HFF-Myc (cell line): ENCODE results near the gene ARL13B.
"Not testable (repeated sequence)": the region's sequence is repeated elsewhere in the genome, so short reads cannot be mapped to it uniquely, and the experiment has no call there.

Experiments
- DNase-seq: peaks from one replicate; pipeline ENCODE4 v3.0.0-alpha.2; 2011; ENCODE audit warnings: low read depth; ENCODE audit errors: extremely low read depth
- H3K4me3 ChIP-seq: replicated peaks from 2 replicates; pipeline ENCODE4 v1.5.1; 2011; ENCODE audit warnings: low read depth, mild to moderate bottlenecking, control low read depth, low read length
- TF ChIP-seq, protein P1 (sequence below): IDR thresholded peaks from 2 replicates; pipeline ENCODE4 v1.5.1; 2012; ENCODE audit warnings: mild to moderate bottlenecking, low read depth, low read length, control low read depth; ENCODE audit errors: missing control alignments

ARL13B gene

DNA sequence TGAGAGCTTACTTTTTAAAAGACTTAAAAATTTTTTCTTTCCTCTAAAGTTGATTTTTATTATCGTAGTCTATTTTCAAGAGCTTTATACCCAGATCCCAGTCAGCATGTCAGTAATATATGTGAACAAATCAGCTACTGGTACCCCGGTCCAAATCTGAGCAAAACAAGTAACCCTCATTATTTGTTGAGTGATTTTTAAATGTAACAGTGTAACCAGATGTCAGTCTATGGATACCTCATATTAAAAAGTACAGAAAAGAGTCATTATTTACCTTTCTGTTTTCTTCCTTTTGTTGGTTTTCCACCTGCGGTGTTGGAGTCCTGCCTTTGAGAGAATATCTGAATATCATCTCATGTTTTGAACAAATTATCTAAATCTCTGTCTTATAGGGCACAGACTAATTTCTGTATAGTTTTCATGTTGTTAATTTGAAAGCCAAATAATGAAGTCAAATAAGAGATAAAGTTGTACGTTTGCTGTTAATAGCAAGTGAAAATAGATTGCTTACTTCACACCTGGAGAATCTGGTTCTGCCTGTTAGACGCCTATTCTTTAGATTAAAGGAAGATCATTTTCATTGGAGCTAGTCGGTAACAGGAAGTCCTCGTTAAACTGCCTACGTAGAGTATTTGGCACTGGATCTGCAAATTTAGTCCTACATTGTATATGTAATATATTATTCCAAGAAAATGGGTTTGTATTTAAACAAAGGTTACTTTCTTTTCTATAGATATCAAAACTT lies 48.3 kb downstream of the ARL13B start, which contains the start of gene STX19:
TSS of gene STX19 (minus strand) at position 505 of the 745 bp plus-strand sequence. CDS start 13,328 bp downstream, outside the sequence.
- TF ChIP-seq, protein P1, sequence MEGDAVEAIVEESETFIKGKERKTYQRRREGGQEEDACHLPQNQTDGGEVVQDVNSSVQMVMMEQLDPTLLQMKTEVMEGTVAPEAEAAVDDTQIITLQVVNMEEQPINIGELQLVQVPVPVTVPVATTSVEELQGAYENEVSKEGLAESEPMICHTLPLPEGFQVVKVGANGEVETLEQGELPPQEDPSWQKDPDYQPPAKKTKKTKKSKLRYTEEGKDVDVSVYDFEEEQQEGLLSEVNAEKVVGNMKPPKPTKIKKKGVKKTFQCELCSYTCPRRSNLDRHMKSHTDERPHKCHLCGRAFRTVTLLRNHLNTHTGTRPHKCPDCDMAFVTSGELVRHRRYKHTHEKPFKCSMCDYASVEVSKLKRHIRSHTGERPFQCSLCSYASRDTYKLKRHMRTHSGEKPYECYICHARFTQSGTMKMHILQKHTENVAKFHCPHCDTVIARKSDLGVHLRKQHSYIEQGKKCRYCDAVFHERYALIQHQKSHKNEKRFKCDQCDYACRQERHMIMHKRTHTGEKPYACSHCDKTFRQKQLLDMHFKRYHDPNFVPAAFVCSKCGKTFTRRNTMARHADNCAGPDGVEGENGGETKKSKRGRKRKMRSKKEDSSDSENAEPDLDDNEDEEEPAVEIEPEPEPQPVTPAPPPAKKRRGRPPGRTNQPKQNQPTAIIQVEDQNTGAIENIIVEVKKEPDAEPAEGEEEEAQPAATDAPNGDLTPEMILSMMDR, result no peak
- H3K4me3 ChIP-seq, result no peak within 1 kb of the TSS
- DNase-seq, result no peak

DNA sequence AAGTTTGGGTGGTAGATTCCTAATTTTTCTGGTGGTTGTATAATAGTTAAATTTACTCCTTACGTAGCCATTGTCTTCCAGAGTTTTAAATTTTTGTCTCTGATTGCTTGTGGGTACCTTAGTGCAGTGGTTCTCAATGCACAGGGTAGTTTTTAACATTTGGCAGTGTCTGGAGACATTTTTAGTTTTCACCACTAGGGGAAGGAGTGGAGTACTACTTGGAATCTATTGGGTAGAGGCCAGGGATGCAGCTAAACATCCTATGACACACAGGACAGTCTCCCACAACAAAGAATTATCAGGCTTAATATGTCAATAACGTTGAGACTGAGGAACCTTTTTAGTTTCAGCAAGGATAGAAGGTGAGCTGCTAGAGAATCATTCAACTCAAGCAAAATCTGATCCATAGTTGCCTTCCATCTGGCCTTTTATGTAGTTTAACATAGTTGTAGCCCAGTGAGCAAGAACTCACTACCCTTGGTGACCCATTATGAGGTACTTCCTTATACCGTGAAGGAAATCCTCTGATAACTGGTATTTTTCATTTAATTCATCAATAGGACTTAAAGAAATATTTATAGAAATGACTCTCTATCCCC lies 57.1 kb downstream of the ARL13B start:
- peak; percentile 48 for DNase-seq
- TF ChIP-seq, protein P1, result peak; percentile 61
- H3K4me3 ChIP-seq, result no peak overlapping the region

DNA sequence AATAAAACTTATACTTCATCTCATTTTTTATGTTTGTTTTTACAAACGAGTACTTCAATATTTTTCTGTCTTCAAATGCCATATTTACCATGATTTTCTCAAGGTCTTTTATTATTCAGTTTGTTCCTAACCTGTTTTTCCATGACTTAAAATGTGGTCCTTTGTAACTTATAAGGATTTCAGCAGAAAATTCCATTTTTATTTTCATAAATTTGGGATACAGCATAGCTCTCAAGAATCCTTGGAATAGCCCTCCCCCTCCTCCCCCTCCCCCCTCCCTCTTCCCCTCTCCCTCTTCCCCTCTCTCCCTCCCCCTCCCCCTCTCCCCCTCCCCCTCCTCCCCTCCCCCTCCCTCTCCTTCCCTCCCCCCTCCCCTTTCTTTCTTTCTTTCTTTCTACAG lies 63.3 kb downstream of the ARL13B start:
- no peak for DNase-seq
- TF ChIP-seq, protein P1, result no peak

DNA sequence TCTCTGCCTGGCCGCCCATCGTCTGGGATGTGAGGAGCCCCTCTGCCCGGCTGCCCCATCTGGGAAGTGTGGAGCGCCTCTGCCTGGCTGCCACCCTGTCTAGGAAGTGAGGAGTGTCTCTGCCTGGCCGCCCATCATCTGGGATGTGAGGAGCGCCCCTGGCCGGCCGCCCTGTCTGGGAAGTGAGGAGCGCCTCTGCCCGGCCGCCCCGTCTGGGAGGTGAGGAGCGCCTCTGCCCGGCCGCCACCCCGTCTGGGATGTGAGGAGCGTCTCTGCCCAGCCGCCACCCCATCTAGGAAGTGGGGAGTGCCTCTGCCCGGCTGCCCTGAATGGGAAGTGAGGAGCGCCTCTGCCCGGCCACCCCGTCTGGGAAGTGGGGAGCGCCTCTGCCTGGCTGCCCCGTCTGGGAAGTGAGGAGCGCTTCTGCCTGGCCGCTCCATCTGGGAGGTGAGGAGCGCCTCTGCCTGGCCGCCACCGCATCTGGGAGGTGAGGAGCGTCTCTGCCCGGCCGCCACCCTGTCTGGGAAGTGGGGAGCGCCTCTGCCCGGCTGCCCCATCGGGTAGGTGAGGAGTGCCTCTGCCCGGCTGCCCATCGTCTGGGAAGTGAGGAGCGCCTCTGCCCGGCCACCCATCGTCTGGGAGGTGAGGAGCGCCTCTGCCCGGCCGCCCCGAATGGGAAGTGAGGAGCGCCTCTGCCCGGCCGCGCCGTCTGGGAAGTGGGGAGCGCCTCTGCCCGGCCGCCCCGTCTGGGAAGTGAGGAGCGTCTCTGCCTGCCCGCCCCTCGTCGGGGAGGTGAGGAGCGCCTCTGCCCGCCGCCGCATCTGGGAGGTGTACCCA lies 64.4 kb downstream of the ARL13B start:
- not testable (repeated sequence) for H3K4me3 ChIP-seq, DNase-seq

More for the DNA sequence above, 63.3 kb downstream of the ARL13B start:
- no peak overlapping the region for H3K4me3 ChIP-seq

DNA sequence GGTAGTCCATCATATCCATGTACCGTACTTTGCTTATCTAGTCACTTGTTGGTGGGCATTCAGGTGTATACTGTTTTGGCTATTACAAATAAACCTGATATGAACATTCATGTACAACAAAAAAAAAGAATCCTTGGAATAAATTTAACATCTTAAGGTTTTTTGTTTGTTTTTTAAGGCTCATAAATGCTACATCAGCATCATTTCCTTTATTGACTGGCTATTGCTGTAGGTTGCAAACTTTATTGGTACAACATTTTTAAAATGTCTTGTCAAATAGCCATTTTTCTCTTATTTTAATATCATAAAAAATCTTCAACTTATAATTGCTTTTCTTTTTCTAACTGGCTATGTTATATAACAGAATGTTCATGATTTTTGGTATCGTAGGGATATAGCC lies 66.6 kb downstream of the ARL13B start:
- TF ChIP-seq, protein P1, result no peak
- DNase-seq, result no peak
- H3K4me3 ChIP-seq, result no peak overlapping the region

DNA sequence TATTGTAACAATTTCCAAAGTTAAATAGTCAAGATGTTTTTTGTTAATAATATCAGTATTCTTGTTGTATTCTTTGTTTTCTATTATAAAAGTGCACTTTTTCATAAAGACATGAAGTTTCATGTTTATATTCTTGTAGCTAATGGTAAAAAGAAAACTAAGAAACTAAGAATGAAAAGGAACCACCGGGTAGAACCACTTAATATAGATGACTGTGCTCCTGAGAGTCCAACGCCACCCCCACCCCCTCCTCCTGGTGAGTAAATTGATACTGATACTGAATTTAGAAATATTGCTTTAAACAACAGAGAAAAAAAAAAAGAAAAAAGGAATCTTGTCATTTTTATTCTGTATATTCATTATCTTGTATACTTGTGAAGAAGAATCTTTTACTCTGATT lies 69.3 kb downstream of the ARL13B start:
- TF ChIP-seq, protein P1, result no peak
- DNase-seq, result no peak
- no peak overlapping the region for H3K4me3 ChIP-seq

DNA sequence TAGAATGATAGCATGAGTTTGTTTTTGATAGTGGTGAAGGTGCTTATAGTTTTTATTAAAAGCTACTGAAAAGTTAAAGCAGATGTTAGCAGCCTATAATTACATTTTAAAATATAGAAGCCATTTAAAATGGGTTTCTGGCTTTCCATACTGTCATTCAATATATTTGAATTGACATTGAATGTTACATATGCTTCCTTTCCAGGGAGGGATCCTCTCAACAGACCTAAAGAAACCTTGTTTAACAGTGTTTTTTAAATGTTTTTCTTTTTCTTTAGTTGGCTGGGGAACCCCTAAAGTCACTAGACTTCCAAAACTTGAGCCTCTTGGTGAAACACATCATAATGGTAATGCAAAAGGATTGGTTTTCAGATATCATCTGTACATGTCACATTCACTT lies 70.6 kb downstream of the ARL13B start:
- no peak for DNase-seq
- TF ChIP-seq, protein P1, result no peak
- no peak overlapping the region for H3K4me3 ChIP-seq
